GM21619 (cell line): Measurements from ENCODE around the gene INPP5F.
"Not testable (repeated sequence)": the region's sequence is repeated elsewhere in the genome, so short reads cannot be mapped to it uniquely, and the experiment has no call there.

Experiments
- ATAC-seq: cut with Tn5 transposase; IDR thresholded peaks from one replicate; pipeline ENCODE4 v1.9.1; 2021; ENCODE audit not compliant: unreplicated experiment

The INPP5F gene

DNA sequence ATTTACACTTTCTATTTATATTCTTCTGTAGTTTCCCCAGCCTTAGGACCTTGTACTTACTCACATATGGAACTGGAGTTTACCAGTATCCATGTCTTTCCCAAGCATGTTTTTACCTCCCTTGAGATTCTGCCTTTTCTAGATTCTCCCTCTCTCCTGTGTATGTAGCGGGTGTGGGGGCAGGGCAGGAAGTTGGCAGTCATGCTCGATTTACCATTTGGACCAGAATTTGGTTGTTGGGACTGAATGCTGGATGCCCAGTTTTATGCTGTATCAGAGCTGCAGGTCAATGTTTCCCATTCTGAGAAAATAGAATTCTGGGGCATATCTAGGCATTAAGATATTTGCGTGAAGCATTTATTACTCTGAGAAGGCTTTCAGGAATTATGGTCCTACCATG lies 14.2 kb downstream of the INPP5F start:
- ATAC-seq, result no peak

- no peak for ATAC-seq
Measured at GRCh38 chr10:119742947-119743648, 17.2 kb downstream of the INPP5F start.

GRCh38 chr10:119747940-119748339 lies 22.1 kb downstream of the INPP5F start:
- ATAC-seq, result no peak

GRCh38 chr10:119748871-119749270 lies 23.0 kb downstream of the INPP5F start:
- ATAC-seq, result no peak

DNA sequence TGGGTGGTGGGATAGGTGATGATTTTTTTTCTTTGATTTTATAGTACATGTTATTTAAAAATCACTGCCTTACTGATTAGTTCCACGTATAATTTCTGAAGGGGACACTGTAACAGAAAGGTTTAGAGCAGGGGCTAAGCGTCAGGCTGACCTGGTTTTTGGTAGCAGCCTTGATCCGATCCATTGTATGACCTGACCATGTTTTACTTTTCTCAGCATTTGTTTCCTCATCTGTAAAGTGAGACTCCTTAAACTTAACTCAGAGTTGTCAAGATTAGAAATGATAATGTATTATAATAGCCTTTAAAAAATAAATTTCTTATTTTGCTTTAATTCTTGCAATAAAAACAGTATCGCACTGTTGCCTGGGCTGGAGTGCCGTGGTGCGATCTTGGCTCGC lies 23.6 kb downstream of the INPP5F start:
- ATAC-seq, result no peak

DNA sequence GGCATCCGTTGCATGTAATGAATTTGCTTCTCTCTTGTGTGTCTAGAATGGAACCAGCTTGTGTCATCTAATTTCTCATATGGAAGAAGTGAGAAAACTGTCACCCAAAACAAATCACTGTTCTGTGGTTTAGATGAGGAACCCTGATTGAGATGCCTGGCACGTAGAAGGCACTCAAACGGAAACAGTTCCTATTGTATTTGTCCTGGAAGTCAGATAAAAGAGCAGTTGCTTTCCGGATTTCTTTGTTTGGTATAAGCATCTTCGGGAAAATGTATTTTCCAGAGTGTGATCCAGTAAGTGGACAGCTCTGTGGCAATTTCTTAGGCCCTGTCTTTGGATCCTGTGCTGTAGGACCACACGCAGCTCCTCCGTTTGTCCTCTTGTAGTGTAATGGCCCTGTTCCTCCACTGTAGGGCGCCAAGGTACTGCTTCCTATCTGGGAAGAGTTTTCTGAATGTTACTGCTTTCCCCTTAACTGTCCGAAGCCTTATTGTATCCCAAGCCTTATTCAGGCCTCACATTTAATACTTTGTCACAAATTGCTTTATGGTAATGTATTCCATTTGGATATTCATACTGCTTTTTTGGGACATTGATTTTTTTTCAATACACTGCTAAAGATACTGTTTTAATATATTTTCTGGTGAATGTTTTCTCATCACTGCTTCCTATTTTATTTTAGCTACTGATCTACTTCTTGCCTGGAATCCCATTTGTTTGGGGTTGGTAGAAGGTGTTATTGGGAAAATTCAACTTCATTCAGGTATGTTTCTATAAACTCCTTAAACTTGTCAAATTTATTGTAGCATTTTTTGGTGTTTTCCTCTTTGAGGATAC lies 24.8 kb downstream of the INPP5F start:
- peak; percentile 98 for ATAC-seq

GRCh38 chr10:119753309-119753708 lies 27.5 kb downstream of the INPP5F start:
- no peak for ATAC-seq

GRCh38 chr10:119754085-119754484 lies 28.2 kb downstream of the INPP5F start:
- ATAC-seq, result no peak

GRCh38 chr10:119754936-119755335 lies 29.1 kb downstream of the INPP5F start:
- ATAC-seq, result no peak

DNA sequence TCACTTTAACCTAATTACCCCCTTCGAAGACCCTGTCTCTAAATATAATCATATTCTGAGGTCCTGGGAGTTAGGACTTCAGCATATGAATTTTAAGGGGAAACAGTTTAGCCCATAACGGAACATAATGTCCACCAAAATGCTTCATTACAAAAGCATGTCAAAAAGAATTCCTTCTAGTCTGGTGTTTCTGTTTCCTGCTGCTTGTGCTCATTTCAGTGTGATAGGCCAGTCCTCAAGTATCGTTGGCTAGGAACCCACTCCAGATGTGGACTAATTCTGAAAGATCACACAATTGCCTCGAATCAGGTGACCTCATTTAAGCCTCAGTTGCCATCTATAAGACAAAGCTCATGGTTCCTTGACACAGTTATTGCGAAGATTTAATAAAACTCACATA lies 29.6 kb downstream of the INPP5F start:
- no peak for ATAC-seq

- no peak for ATAC-seq
Measured at GRCh38 chr10:119758448-119759195, 32.8 kb downstream of the INPP5F start.

- no peak for ATAC-seq
Measured at GRCh38 chr10:119759832-119760231, 34.0 kb downstream of the INPP5F start.

GRCh38 chr10:119761106-119761505 lies 35.3 kb downstream of the INPP5F start:
- no peak for ATAC-seq

DNA sequence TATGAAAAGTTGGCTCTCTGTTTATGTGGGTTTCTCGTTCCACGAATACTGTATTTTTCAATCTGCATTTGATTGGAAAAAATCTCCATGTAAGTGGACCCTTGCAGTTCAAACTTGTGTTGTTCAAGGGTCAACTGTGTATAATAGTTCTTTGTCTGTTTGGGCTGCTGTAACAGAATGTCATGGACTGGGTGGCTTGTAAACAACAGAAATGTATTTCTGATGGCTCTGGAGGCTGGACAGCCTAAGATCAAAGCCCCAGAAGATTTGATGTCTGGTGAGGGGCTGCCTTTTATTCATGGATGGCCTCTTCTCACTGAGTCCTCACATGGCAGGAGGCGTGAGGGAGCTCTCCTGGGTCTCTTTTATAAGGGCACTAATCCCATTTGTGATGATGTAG lies 36.2 kb downstream of the INPP5F start:
- no peak for ATAC-seq

- no peak for ATAC-seq
Measured at GRCh38 chr10:119762805-119763798, 37.3 kb downstream of the INPP5F start.

DNA sequence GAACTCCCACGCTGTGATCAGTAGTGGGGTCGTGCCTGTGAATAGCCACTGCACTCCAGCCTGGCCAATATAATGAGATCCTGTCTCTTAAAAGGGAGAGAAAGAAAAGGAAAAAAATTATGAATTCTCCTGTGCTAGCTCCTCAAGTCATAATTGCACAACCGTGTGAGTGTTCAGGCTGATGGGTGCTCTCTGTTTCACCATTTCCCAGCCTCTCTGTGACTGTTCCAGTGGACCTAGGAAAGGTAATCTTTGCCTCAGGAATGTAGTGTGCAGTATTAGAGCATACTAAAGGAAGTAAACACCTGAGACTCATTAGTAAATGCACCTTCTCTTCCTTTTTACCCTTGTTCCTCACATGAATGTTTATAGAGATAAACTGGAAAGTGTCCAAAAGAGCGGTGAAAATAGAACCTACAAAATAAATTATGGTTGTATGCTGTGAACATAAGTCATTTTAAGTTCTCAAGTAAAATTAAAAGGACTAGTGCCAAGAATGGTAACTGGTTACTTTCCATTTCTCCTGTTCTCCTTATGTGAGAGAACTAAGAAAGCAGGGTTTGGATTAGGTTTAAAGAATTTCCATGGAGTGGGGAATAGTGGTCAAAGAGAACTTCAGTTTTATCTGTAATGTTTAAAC lies 42.7 kb downstream of the INPP5F start:
- no peak for ATAC-seq

DNA sequence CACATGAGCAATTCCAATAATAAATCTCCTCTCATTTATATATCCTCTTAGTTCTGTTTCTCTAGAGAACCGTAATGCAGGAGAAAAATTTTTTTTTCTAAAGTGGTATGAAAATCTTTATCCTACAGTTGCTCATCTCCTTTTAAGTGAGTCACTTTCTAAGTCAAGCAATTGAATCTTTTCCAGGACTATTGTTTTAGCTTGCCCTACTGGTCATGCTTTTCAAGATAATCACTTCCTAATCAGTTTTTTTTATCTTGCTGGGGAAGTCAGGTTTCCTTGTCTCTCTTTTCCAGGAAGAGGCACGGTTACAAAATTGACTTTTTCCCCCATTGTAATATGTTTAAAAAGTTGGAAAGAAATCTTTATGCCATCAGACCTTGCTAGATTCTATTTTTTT lies 44.0 kb downstream of the INPP5F start:
- no peak for ATAC-seq

- no peak for ATAC-seq
Measured at GRCh38 chr10:119770928-119771327, 45.1 kb downstream of the INPP5F start.

DNA sequence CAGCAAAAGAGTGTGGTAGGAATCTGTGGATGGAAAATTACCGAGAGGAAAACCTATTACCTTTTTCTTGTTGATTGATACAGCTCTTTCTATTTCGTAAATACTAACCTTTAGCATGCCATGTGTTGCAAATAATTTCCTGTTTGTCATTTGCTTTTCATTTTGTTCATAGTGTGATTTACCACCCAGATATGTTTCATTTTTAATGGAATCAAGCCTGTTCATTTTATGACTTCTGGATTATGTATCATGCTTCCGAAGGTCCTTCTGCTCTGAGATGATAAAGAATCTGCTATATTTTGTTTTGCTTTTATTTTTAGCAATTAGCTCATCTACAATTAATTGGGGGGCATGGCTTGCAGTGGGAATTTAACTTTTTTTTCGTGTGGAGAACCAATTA lies 46.5 kb downstream of the INPP5F start:
- no peak for ATAC-seq

- not testable (repeated sequence) for ATAC-seq
Measured at GRCh38 chr10:119773041-119773440, 47.2 kb downstream of the INPP5F start.
